ENCODE measurements around the gene CCNT1. TPM values are rescaled to one million over a fixed set of nuclear protein-coding genes. Genes with fewer than 3 reads are reported as not detected.
"Not testable (repeated sequence)": the region's sequence is repeated elsewhere in the genome, so short reads cannot be mapped to it uniquely, and the experiment has no call there.

Gene CCNT1
- total and polyA plus RNA-seq, 2 of the 13 experiments (the other 11 are each of a cell fraction or from before 2014, with no cell fraction given), result 18.0 to 28.2 TPM

DNA sequence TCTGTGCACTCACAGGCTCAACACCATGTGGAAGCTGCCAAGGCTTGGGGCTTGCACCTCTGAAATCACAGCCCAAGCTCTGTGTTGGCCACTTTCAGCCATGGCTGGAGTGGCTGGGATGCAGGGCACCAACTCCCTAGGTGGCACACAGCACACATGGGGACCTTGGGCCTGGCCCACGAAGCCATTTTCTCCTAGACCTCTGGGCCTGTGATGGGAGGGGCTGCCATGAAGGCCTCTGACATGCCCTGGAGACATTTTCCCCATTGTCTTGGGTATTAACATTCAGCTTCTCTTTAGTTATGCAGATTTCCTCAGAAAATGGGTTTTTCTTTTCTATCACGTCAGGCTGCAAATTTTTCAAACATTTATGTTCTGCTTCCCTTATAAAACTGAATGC lies 3.7 kb upstream of the CCNT1 start:
- H3K4me3 ChIP-seq (replicated peaks in 1 of 3; ENCODE audit: insufficient read depth in 1 of 3, low read depth in 2 of 3, low read length in 3 of 3); H3K27ac ChIP-seq (ENCODE audit: extremely low read length, insufficient read depth, low read length); H4K20me1 ChIP-seq (ENCODE audit: insufficient read depth, low read length); H3K36me3 ChIP-seq (replicated peaks in 1 of 2; ENCODE audit: control insufficient read depth in 1 of 2, insufficient read depth in 2 of 2, low read length in 2 of 2); H3K4me1 ChIP-seq (ENCODE audit: insufficient read depth, low read length); H2AFZ ChIP-seq (ENCODE audit: low read length); POLR2A ChIA-PET; H3K9ac ChIP-seq (ENCODE audit: insufficient read depth, low read depth, low read length); ATAC-seq; H3K4me2 ChIP-seq (ENCODE audit: low read depth, low read length); intact Hi-C loops (cut with micrococcal nuclease; ENCODE audit: unreplicated experiment); H3K27me3 ChIP-seq (ENCODE audit: control insufficient read depth in 1 of 2, insufficient read depth in 2 of 2, low read length in 2 of 2); BruUV-seq (replicated peaks); FAIRE-seq; in situ Hi-C loops (cut with HindIII; ENCODE audit: extremely low pct_ligation_motif_present, low pct_unique_long_range_greater_than_20kb); DNase-seq (ENCODE audit: low spot score); CTCF ChIA-PET (ENCODE audit: low intra/inter-chr PET ratio, low total read pairs): not testable (repeated sequence)
- H3K79me2 ChIP-seq (ENCODE audit: insufficient read depth, low read length), result peaks cover 12% of the 10 kb centered on the region
- H3K9me3 ChIP-seq (ENCODE audit: low read length), result peaks cover 18% of the 10 kb centered on the region
- 63% methylated on average over 2 of the region's 2 CpGs for WGBS (ENCODE audit: low lambda C conversion rate)

DNA sequence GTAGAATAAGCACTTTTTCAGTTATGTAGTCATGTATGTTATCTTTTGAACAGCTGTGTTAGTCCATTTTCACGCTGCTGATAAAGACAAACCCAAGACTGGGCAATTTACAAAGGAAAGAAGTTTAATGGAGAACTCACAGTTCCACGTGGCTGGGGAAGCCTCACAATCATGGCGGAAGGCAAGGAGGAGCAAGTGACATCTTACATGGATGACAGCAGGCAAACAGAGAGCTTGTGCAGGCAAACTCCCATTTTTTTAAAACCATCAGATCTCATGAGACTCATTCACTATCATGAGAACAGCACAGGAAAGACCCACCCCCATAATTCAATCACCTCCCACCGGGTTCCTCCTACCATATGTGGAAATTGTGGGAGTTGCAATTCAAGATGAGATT lies 2.5 kb upstream of the CCNT1 start:
- H2AFZ ChIP-seq (ENCODE audit: low read length); H3K27ac ChIP-seq (ENCODE audit: extremely low read length, insufficient read depth, low read length); H3K9ac ChIP-seq (ENCODE audit: insufficient read depth, low read depth, low read length); intact Hi-C loops (cut with micrococcal nuclease; ENCODE audit: unreplicated experiment); H3K4me3 ChIP-seq (replicated peaks in 1 of 3; ENCODE audit: insufficient read depth in 1 of 3, low read depth in 2 of 3, low read length in 3 of 3); H3K27me3 ChIP-seq (ENCODE audit: control insufficient read depth in 1 of 2, insufficient read depth in 2 of 2, low read length in 2 of 2); H3K4me2 ChIP-seq (ENCODE audit: low read depth, low read length); FAIRE-seq; CTCF ChIA-PET (ENCODE audit: low intra/inter-chr PET ratio, low total read pairs); in situ Hi-C loops (cut with HindIII; ENCODE audit: extremely low pct_ligation_motif_present, low pct_unique_long_range_greater_than_20kb); ATAC-seq; BruUV-seq (replicated peaks); DNase-seq (ENCODE audit: low spot score); H3K36me3 ChIP-seq (replicated peaks in 1 of 2; ENCODE audit: control insufficient read depth in 1 of 2, insufficient read depth in 2 of 2, low read length in 2 of 2); POLR2A ChIA-PET: not testable (repeated sequence)
- Histone ChIP-seq H3K9me3 (ENCODE audit: low read length) (peaks cover 18% of the 10 kb centered on the region), H3K4me1 (ENCODE audit: insufficient read depth, low read length) (peaks cover 12% of the 10 kb centered on the region), H3K79me2 (ENCODE audit: insufficient read depth, low read length) (peaks cover 23% of the 10 kb centered on the region), H4K20me1 (ENCODE audit: insufficient read depth, low read length) (peaks cover 17% of the 10 kb centered on the region)
- TF ChIP-seq ZNF431 (CRISPR knock-in tag; IDR thresholded peaks at IDR 0.05; ENCODE audit: borderline replicate concordance, low read depth) (peak; percentile 45; the same call in 1 of the 2 replicates), MAFK (conservative IDR thresholded peaks at IDR 0.05 in 1 of 2, IDR thresholded peaks at IDR 0.05 in 1 of 2; ENCODE audit: low read length in 2 of 2) (0 out of 4 replicates have a peak, but pooled peaks of 1 of the 2 experiments have one; percentile 9)
- 74% methylated on average over 4 of the region's 4 CpGs for WGBS (ENCODE audit: low lambda C conversion rate)
